ENCODE data around the gene KCNC1. TPM values are rescaled to one million over a fixed set of nuclear protein-coding genes. Genes with fewer than 3 reads are reported as not detected.
A peak's percentile ranks its signal among the peaks of the same experiment; 100 is the strongest.

The KCNC1 gene
- total RNA-seq, 1 donor from 2014 or later: 7.3 TPM

DNA sequence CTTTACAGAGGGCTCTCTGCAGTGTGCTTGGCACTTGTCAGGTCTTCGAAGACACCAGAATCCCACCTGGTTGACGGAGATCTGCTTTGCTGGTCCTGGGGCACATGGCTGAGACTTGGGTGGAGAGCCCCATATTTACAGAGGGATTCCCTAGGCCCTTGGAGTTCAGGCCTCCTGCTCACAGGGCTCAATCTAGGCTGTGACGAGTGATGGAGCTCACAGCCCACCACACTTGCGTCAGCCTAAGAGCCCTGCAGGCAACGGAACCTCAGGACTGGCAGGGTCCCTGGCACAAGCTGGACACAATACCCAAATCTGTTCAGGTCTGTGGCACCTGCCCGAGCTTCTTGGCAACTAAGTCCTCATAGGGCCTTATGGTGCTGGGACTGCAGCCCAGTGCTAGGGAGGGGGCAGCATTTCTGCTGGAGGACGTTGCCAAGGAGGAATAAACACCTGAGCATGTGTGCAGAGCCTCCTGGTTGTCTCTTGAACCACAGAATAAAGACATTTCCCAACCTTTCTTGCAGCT lies 59.1 kb downstream of the KCNC1 start:
- DNase-seq: no peak

DNA sequence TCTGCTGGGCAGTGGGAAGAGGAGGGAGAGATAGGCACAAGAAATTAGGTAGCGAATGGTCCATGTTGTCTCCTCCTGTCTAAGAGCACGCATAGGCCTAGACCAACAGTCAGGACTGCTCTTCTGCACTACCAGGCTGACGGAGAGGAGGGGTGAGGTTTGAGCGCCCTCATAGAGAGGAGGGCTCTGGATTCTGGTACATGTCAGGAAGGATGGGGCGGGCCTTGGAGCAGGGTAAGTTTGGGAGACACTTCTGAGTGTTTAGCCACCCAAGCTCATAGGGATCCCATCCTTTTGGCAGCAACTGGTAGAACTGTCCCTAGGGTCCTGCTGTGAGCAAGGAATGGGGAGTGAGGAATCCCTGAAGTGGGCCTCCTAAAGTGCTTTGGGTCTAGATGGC lies 60.4 kb downstream of the KCNC1 start:
- DNase-seq: no peak

DNA sequence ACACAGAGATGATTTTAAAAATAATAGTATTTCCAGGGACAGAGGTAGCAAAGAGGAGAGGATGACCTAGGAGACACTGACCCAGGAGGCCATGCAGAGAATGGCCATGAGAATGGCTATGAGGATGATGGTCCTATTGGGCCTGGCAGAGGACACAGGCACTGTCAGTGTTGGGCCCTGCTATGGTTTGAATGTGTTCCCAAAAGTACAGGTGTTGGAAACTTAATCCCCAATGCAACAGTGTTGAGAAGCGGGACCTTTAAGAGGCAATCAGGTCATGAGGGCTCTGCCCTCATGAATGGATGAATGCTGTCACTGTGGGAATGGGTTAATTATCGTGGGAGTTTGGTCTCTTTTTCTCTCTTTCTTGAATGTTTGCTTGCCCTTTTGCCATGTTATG lies 61.6 kb downstream of the KCNC1 start:
- DNase-seq: no peak

DNA sequence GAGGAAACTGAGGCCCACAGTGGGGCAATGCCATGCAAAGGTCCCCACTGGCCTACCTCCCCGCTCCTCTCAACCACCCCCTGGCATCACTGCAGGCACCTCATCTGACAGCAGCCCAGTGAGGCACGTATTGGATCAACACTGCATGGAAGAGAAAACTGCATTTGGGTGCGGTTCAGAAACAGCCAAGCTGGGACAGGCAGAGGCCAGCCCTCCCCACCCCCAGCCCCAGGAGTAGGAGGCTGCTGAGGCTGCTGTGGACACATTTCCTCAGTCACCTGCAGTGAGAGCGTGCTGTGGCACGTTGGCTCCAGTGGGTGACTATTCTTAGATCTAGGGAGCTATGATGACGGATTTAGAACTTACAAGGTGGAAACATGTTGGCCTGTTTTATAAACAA lies 63.7 kb downstream of the KCNC1 start:
- DNase-seq: peak; percentile 66

DNA sequence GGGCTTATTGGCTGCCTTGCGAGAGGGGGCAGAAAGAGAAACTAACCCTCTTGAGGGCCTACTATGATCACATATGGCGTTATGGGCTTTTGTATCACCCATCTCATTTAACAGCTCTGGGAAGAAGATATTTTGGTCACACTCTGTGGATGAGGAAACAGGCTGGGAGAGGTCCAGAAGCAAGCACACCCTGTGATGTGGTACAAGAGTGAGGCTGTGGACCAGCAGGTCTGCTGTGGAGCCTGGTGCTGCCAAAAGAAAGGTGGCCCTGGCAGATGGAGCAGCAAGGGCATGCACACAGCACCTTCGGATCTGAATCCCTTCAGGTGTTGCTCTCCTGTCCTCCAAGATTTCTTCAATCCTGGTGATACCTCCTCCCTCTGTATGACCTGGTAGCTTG lies 64.1 kb downstream of the KCNC1 start:
- no peak for DNase-seq

DNA sequence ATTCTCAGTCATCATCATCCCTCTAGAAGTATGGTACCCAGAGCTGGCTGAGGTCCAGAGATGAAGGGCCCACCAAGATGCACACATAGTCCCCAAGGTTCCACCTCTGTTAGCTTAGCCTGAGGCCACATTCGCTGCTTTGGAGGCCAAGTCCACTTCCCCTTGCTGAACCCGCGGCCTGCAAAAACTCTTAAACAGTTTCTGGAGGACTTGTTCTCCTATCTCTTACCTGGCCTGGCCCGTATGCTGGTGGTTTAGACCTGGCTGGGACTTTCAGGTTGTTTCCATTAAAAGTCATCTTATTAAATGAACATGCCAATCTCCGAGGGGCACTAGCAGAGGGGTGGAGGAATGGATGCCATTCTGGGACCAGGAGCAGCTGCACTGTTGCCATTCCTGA lies 64.6 kb downstream of the KCNC1 start:
- no peak for DNase-seq

DNA sequence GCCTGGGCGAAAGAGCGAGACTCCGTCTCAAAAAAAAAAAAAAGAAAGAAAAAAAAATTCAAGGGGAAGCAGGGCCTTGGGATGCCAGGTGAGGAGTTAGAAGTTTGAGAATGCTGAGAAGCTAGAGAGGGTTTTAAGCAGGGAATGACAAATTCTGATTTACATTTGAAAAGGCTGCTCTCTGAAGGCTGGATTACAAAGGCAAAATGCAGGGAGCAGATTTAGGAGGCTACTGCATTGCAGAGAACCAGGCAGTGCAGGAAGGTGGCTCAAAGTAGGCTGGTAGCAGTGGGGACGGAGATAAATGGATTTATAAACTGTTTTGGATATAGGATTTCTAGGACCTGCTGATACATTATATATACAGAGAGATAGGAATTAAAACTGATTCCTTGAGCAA lies 66.6 kb downstream of the KCNC1 start:
- no peak for DNase-seq

DNA sequence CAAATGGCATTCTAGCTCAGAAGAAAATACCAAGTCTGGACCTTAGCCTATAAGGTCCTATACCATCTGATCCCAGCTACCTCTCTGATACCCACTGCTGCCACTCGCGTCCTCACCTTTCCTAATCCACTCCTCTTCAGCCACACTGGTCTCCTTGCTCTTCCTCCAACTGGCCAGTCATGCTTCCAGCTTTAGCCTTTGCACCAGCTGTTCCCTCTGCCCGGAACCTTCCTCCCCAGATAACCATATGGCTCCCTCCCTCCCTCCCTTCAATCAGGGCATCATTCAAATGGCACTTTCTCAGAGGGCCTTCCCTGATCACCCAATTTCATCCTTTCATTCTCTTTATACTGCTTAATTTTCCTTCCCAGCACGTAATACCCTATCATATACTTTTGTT lies 67.9 kb downstream of the KCNC1 start:
- DNase-seq: no peak

DNA sequence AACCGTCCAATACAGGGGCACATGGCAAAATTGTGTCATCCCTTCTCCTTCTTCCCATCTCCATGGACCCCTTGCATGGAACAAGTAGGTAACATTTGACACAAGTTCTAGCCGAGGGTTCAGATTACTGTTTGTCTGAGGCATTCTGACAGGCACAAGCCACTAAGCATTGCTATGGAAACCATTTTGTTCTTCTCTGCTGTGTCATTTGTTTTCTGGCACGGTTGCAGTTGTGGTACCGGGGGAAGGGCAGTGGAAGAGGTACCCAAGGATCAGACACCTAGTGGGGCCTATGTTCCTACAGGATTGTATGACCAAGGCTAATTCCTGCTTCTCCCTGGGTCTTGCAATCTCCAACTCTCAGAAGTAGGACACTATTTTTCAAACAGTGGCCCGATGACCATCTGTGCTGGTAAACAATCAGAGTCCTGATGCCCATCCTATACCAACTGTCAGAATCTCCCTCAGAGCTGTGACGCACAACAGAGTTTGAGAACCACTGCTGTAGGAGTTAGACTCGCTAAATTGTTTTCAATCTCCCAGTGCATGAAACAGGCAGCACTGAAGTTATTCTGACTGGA lies 69.3 kb downstream of the KCNC1 start:
- DNase-seq: no peak

DNA sequence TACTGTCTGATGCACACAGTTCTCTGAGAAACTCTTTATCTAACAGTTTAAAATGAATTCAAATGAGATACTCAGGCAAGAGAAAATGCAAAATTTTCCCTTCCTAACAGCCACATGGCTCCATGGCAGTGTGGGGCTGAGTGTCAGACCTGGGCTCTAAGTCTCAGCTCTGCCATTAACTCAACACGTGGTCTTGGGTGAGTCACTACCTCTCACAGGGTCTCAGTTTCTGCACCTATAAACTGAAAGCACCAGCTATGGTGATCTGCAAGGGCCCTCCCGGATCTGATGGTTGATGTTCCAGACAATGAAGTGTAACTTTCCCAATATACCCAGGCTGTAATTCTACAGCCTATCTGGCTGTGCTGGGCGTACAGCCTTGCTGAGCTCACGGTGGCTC lies 70.5 kb downstream of the KCNC1 start:
- DNase-seq: no peak

DNA sequence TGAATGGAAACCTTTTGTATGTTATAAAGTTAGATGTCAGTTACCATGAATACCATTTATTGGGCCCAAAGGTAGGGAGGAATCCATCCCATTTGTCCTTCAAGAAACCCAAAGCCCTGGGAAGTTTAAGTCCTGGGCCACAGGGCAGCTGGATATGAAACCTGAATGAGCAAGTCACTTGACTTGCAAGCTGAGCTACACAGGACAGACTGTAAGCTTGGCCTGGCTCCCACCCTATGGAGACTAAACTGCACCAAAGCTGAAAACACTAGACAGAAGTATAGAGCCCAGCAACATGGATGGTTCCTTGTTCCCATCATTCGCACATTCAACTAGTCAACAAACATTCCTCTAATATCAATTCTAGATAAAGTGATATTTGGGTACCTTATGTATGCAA lies 71.3 kb downstream of the KCNC1 start:
- no peak for DNase-seq

DNA sequence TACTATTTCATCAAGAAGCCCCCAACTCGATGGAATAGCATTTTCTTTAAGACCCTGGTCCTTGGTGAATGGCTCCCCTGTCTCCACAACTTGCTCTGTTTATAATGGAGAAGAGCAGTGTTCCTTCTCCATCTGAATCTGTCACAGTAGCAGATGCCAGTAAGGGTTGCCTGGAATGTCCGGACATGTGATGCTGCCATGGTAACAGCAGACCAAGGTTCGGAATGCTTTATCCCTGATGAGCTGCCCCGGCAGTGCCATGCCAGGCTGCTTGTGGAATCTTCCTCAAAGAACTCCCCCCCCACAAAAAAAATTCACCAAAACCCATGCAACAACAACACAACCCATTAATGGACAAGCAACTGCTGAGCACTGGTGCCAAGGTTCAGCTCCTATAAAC lies 72.5 kb downstream of the KCNC1 start:
- no peak for DNase-seq

DNA sequence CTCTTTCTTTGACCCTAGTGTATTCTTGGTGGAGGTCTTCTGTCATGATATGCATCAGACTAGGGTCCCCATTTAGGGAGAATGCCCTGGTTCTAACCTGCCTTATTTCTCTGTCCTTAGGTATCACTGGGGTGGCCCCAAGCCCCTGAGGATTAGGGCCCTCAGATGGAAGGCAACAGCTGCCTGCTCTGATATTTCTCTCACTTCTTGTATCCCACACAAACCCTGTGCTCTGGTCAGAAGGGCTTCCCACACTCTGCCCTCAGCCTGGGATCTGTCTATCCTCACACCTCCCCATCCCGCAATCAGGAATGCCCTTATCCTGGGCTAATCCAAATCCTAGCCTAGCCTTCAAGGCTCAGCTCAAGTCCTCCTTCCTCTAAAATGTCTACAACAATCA lies 75.5 kb downstream of the KCNC1 start:
- DNase-seq: no peak

DNA sequence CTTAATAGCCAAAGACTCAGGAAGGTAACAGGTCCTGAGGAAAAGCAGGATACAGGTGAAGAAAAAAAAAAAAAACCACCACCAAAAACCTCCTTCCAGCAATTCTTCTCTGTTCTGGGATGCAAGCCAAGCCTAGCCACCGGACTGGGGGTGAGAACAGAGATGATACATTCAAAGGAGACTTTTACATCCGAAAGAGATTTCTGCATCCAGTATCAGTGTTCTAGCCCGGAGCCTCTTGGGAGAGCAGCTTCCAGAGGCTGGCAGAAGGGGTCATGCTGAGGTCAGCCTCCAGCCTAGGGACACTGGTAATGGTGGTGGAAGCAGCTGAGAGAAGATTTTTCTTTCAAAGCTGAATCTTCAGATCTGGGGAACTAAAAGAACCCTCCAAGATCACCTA lies 76.2 kb downstream of the KCNC1 start:
- DNase-seq: no peak

DNA sequence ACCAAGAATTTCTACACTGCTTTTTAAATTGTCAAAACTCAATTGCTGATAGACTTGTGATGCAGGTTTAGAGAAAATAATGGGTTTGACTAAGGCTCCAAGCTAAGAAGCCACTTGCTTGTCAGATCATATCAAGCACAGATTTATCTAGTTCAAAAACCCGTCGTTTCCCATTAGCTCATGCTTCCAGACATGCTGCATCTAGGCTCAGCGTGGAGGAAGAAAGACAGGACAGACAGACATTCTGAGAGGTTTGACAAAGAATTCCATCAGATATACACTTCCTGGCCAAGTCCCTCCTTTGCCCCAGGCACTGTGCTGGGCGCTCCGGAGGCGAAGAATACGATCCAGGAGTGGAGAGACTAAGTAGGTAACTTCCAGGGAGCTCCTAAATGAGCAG lies 76.8 kb downstream of the KCNC1 start:
- DNase-seq: no peak

DNA sequence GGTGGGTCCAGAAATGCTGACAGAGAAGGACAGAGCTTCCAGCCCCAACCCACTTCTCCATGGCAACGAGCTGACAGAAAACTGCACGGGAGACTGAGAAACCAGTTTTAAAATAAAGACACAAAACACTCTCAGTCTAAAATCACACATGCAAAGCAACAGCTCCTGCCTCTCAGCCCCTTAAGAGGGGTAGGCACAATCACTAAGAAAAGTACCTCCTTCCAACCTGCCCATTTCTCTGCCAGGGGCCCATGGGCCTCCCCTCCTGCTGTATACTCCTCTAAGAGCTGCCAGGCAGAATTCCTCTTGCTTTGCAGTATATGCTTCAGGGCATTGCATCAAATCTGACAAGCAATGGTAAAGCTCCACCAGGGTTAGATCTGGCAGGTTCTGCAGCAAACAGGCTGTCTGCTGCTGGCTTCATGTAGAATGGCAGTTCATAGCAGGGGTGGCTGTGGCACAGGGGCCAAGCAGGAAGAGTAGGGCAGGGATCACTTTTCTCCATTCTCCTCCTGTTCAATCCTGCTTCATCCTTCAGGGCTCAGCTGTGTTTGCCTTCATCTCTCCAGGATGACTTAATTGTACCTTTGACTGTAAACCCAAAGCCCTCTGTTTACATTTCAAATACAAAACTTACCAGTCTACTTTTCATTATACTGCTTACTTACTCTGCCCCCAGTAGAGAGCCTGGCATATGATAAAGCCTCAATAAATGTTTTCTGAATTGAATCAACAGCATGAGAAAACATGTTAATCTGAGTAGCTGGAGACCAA lies 77.7 kb downstream of the KCNC1 start:
- no peak for DNase-seq

DNA sequence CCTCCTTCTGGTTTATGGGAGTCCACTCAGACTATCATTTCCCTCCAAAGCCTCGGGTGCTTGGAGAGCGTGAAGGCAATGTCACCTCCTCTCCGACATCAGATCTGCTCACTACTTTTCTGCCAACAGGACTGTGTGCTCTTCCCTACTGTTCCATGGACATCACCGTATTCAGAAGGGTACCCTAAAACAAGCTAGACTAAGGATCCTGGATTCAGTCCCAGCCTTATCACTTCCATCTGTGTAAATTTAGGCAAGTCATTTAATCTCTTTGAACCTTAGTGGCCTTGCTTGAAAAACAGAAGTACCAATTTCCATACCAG lies 78.2 kb downstream of the KCNC1 start:
- no peak for DNase-seq

DNA sequence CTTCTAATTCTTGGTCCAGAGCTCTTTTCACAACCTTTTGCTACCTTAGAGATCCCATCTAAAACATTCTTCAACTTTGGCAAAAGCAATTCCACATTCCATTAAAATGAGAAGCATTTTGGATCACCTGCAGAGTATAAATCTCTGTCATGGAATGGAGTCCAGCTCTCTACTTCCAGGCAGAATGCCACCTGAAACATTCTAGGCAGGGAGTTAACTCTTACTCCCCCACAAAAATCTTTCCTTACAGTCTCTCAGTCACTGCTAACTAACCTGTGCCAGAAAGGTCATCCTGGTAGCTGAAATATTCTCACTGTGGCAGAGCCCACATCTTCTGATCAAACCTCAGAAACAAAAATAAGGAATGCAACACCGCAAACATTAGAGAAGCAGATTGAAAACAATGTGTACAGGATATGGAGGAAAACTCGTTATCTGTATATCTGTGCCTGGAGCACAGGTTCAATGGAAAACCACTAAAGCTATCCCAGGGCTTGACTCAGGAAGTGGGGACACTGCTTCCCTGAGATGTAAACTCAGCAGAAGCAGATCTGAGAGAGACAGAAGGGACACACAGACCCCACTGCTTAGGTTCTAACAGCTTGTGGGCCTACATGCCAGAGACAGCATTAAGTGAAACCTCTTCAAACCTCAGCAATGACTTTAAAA lies 78.9 kb downstream of the KCNC1 start:
- no peak for DNase-seq

DNA sequence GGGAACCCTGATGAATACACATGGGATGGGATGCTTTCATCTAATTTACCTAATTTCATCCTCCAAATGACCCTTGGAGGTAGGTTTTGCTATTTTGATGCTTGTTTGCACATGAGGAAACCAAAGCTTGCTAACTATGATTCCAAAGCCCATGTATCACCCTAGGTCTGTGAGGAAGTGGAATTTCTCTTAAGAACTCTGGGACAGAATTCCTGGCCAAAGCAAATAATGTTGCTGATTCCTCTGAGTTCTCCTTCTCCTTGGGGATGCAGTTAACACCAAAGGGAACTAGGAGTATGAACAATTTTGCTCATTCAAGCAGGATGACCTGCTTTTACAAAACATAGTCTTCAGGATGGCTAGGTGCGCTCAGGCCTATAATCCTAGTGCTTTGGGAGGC lies 80.0 kb downstream of the KCNC1 start:
- DNase-seq: no peak

DNA sequence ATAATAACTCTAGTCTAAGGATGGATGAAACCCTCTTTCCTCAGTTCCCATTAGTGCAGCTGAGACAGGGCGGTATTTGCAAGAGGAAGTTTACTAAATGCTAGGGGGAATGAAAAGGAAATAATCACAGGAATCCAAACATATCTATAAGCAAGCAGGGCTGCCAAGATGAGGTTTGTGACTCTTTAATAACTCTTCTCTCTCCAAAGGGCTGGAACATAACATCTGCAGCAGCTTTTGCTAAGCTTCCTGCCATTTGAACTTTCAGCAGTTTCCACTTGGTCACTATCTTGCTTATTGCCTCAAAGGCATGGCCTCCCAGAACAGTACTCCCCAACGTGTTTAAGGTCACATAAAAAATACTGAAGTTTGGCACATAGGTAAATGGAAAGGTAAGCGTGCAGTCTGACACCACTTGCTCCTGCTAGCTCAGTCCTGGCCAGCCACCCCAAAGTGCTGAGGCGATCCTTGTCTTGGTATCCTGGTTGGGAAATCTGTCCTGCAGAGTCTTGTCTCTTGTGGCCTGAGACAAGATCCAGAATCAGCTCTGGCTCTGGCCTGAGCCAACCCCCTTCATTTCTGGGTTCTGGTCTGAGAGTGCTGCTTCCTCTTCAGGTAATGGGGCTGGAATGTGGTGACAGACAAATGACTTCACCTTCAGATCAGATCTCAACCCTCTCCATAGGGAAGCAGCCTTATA lies 81.8 kb downstream of the KCNC1 start:
- DNase-seq: no peak

DNA sequence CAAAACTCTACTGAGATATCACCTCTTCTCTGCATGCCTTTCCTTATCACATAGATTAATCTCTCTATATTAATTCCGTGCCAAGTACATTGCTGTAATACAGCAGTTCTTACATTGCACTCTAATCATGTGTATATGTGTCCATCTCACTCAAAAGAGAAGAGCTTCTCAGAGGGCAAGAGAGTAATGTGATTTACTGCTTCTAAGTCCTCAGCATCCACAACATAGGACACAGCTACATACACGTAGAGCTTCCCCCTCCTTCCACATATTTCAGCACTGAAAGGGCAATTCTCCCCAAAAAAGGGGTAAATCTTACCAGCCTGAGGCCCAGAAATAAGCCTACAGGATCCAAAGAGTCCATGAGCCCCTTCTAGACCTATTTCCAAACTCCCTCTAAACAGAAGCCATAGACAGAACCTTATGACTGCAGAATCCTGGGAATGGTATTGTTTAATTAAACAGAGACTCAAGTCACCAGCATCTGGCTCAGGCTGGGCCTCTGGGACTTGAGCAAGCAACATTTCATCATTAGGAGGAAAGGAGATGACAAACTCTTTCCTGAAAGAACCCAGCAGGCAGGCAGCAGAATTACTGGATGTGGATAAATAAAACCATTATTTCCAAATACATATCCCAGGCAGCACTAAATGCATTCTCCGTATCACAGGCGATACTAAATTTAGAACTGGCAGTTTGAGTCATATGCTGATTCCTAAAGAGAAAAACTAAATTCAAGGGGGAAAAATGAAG lies 87.2 kb downstream of the KCNC1 start:
- DNase-seq: no peak

DNA sequence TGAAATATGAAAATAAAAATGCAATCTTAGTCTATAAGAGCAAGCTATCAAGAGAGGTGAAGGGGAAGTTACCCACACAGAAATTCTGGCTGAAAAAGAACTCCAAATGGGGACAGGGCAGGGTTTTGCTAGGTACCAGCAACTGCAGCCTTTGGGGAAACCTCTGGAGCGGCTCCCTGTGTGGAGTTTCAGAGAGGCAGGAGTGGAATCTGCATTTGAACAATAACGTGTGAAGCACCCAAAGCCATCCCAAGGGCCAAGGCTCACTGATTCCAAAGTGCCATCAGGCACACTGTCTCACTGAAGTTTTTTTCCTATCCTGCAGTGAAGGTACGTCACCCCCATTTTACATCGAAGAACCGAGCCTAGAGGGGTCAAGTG lies 87.8 kb downstream of the KCNC1 start:
- DNase-seq: no peak

DNA sequence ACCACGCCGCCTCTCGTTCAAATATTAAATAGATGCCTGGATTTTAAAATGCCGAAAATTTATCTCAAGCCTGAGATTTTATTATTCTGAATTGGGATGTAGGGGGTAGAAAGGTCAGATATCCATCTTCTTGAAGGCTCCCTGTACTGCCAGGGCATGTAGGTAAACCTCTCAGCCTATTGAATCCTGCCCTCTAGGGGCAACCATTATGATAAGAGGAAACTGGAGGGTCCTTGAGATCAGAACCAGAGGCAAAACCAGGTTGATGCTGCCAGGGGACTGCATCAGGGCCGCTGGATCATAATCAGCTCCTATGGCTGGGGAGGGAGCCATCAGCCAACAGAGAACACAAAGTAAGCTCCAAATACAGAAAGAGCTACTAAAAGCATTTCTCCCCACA lies 92.4 kb downstream of the KCNC1 start:
- no peak for DNase-seq
